K562 (cell line): ENCODE data around the gene RSPH9. TPM values are rescaled to one million over a fixed set of nuclear protein-coding genes. Genes with fewer than 3 reads are reported as not detected.
A peak's percentile ranks its signal among the peaks of the same experiment; 100 is the strongest.

Experiments
- ELF1 ChIP-seq: fragments of 200-800 bp; sonication (Bioruptor generic); IDR thresholded peaks from 2 replicates; pipeline ENCODE4 v1.6.1; 2016; ENCODE audit warnings: missing genetic modification characterization, missing compliant biosample characterization
- ESRRA ChIP-seq: fragments of 450-650 bp; IDR thresholded peaks from 2 replicates; pipeline ENCODE4 v1.6.1; 2014; ENCODE audit warnings: low read depth, mild to moderate bottlenecking, moderate library complexity, borderline replicate concordance
- FUS ChIP-seq: fragments of 200-400 bp; formaldehyde crosslinking; optimal IDR thresholded peaks from 2 replicates; pipeline ENCODE3; 2017; ENCODE audit warnings: low read depth, low read length
- HNRNPLL ChIP-seq: fragments of 200-400 bp; formaldehyde crosslinking; IDR thresholded peaks from 2 replicates; pipeline ENCODE4 v1.6.1; 2017; ENCODE audit warnings: low read length, low read depth, mild to moderate bottlenecking; ENCODE audit not compliant: poor library complexity, severe bottlenecking
- JUND ChIP-seq, 2 experiments: IDR thresholded peaks; 2 replicates in 1 of 2; 3 replicates in 1 of 2; pipeline ENCODE4 v1.6.1; 2011; ENCODE audit warnings: borderline replicate concordance in 2 of 2, low read depth in 2 of 2, low read length in 2 of 2, improper control_type of control experiment in 1 of 2, missing biosample characterization in 1 of 2, missing genetic modification characterization in 1 of 2, missing genetic modification reagents in 1 of 2
- KDM2B ChIP-seq: fragments of 250-450 bp; sonication (Bioruptor Pico); IDR thresholded peaks from 2 replicates; pipeline ENCODE4 v1.8.0; 2021; ENCODE audit warnings: mild to moderate bottlenecking, moderate library complexity
- KLF1 ChIP-seq: fragments of 450-650 bp; IDR thresholded peaks from 2 replicates; pipeline ENCODE4 v1.6.1; 2016; ENCODE audit warnings: missing genetic modification characterization, missing compliant biosample characterization
- MECOM ChIP-seq: fragments of 250-450 bp; sonication (Bioruptor Pico); IDR thresholded peaks from 2 replicates; pipeline ENCODE4 v1.8.0; 2022; ENCODE audit warnings: inconsistent platforms
- MEIS2 ChIP-seq: fragments of 450-650 bp; IDR thresholded peaks from 2 replicates; pipeline ENCODE4 v1.6.1; 2014; ENCODE audit warnings: mild to moderate bottlenecking; ENCODE audit not compliant: partially characterized antibody
- NCOA6 ChIP-seq: fragments of 450-650 bp; IDR thresholded peaks from 2 replicates; pipeline ENCODE4 v1.6.1; 2017; ENCODE audit warnings: mild to moderate bottlenecking
- NFATC3 ChIP-seq: fragments of 450-650 bp; IDR thresholded peaks from 2 replicates; pipeline ENCODE4 v1.6.1; 2017; ENCODE audit warnings: mild to moderate bottlenecking
- NFYB ChIP-seq: IDR thresholded peaks from 2 replicates; pipeline ENCODE4 v1.6.1; 2011; ENCODE audit warnings: mild to moderate bottlenecking, moderate library complexity; ENCODE audit not compliant: insufficient read length; ENCODE audit errors: extremely low read depth
- SAFB ChIP-seq: fragments of 200-400 bp; formaldehyde crosslinking; IDR thresholded peaks from 2 replicates; pipeline ENCODE4 v1.6.1; 2017; ENCODE audit warnings: low read depth, low read length, borderline replicate concordance
- TBL1XR1 ChIP-seq, 2 experiments: IDR thresholded peaks; 2 replicates each; pipeline ENCODE4 v1.6.1; 2012; ENCODE audit warnings: improper control_type of control experiment in 2 of 2, low read length in 2 of 2, mild to moderate bottlenecking in 1 of 2
- TEAD4 ChIP-seq, 2 experiments: sonication (generic) in 1 of 2; formaldehyde crosslinking in 1 of 2; IDR thresholded peaks; 2 replicates each; pipeline versions ENCODE4 v1.6.1 to v1.8.0; 2012 to 2022; ENCODE audit warnings: borderline replicate concordance in 1 of 2, inconsistent platforms in 1 of 2, low read length in 1 of 2, mild to moderate bottlenecking in 1 of 2, missing genetic modification reagents in 1 of 2
- WHSC1 ChIP-seq: IDR thresholded peaks from one replicate; pipeline ENCODE4 v1.6.1; 2012; ENCODE audit warnings: low read length, control low read depth, inconsistent platforms
- ZNF165 ChIP-seq: fragments of 250-450 bp; sonication (Bioruptor Pico); IDR thresholded peaks from 2 replicates; pipeline ENCODE4 v1.4.0; 2020; ENCODE audit warnings: borderline replicate concordance
- ZNF212 ChIP-seq: fragments of 450-650 bp; formaldehyde crosslinking; IDR thresholded peaks from 2 replicates; pipeline ENCODE4 v1.4.0; 2020; ENCODE audit warnings: mild to moderate bottlenecking
- ZNF507 ChIP-seq: conservative IDR thresholded peaks from 2 replicates; pipeline ENCODE4 v1.6.1; 2017; ENCODE audit warnings: missing genetic modification characterization, missing compliant biosample characterization
- polyA plus RNA-seq, 8 experiments: library from polyadenylated mRNA; depleted of rRNA in 4 of 8; stranded (reverse) in 5 of 8; unstranded in 3 of 8; fragments of >200 nt; fragmentation: Nextera tagmentation in 2 of 8; fragmentation: Illumina TruSeq in 1 of 8; extraction: Ambion mirVana in 2 of 8; extraction: Trizol in 1 of 8; gene quantifications; 2 replicates each; pipeline versions ENCODE4 v1.2.1 to v1.2.3, GENCODE V29; 2011 to 2014; ENCODE audit warnings: inconsistent platforms in 1 of 8, missing spikeins in 1 of 8
- total RNA-seq, 7 experiments: library from RNA; depleted of rRNA in 6 of 7; stranded (reverse); fragments of >200 nt in 6 of 7; fragmentation: Illumina TruSeq in 2 of 7; extraction: Trizol in 2 of 7; gene quantifications; 2 replicates each; pipeline versions ENCODE4 v1.2.1 to v1.2.3, GENCODE V29; 2011 to 2021; ENCODE audit warnings: low replicate concordance in 1 of 7
- TF ChIP-seq, protein P1 (sequence below), 2 experiments: fragments of 450-650 bp; IDR thresholded peaks; 2 replicates each; pipeline ENCODE4 v1.6.1; 2018; ENCODE audit warnings: mild to moderate bottlenecking in 2 of 2, low read depth in 1 of 2; ENCODE audit not compliant: partially characterized antibody in 2 of 2
- TF ChIP-seq, protein P2 (sequence below): fragments of 250-450 bp; sonication (Bioruptor Pico); IDR thresholded peaks from 2 replicates; pipeline ENCODE4 v1.5.0; 2021; ENCODE audit warnings: mild to moderate bottlenecking, borderline replicate concordance

Gene RSPH9
- total and polyA plus RNA-seq, 9 of the 15 experiments (the other 6 are each of a cell fraction or from before 2014, with no cell fraction given), result 0.05 to 0.60 (median 0.39) TPM; not detected in 6

DNA sequence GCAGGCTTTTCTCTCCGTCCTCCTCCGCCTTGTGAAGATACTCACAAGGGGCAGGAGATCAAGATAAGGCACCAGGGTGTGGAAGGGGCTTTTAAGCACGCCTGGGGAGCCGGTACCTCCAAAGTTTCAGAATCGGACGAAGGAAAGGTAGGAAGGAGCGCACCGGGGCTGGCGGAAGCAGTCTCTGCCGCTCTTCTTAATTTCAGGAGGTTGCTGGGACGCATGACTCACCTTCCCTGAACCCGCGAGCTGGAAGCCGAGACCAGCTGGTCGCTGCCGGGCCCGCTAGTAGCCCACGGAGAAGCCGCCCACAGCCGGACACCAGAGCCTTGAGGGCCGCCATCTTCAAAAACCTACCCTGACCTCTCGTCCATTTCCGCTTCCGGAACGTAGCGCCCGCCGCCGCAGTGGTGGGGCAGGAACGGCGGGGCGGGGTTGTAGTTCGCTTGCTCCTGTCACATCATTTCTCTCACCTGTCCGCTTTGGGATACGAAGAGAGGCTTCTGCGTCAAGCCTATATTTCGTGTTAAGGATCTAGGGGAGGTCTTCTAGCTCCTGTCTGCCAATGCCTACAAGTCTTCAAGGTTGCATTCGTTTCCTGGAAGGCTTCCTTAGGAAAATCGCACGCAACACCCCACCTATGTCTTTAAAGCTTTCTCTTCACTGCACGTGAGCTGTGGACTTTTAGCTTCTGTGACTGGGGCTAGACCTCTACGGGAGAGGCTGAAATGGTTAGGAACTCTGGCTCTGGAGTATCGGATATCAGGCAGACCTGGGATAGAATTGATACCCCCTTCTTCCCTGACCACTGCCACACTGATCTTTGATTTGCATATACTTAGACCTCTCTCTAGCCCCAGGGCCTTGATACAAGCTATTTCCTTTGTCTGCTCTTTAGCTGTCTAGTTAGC is 42.9 kb downstream of the RSPH9 start, which contains the start of gene MRPS18A (continued):
- TF ChIP-seq, protein P1, sequence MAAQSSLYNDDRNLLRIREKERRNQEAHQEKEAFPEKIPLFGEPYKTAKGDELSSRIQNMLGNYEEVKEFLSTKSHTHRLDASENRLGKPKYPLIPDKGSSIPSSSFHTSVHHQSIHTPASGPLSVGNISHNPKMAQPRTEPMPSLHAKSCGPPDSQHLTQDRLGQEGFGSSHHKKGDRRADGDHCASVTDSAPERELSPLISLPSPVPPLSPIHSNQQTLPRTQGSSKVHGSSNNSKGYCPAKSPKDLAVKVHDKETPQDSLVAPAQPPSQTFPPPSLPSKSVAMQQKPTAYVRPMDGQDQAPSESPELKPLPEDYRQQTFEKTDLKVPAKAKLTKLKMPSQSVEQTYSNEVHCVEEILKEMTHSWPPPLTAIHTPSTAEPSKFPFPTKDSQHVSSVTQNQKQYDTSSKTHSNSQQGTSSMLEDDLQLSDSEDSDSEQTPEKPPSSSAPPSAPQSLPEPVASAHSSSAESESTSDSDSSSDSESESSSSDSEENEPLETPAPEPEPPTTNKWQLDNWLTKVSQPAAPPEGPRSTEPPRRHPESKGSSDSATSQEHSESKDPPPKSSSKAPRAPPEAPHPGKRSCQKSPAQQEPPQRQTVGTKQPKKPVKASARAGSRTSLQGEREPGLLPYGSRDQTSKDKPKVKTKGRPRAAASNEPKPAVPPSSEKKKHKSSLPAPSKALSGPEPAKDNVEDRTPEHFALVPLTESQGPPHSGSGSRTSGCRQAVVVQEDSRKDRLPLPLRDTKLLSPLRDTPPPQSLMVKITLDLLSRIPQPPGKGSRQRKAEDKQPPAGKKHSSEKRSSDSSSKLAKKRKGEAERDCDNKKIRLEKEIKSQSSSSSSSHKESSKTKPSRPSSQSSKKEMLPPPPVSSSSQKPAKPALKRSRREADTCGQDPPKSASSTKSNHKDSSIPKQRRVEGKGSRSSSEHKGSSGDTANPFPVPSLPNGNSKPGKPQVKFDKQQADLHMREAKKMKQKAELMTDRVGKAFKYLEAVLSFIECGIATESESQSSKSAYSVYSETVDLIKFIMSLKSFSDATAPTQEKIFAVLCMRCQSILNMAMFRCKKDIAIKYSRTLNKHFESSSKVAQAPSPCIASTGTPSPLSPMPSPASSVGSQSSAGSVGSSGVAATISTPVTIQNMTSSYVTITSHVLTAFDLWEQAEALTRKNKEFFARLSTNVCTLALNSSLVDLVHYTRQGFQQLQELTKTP (IDR thresholded peaks at IDR 0.05; ENCODE audit: low read depth in 1 of 2, partially characterized antibody in 2 of 2), result peak in 1 of 2 experiments; percentile 66
- TF ChIP-seq FUS (no peak), ZNF165 (no peak), MECOM (no peak), HNRNPLL (peak; percentile 70), NFYB (no peak), NFATC3 (no peak), ZNF507 (tag) (no peak), KLF1 (no peak; the same call in 1 of the 2 replicates), TBL1XR1 (IDR thresholded peaks at IDR 0.05; ENCODE audit: low read length in 2 of 2) (no peak), NCOA6 (no peak), ZNF212 (CRISPR knock-in tag) (no peak), ESRRA (peak; percentile 59; the same call in 1 of the 2 replicates), ELF1 (tag) (peak; percentile 76; the same call in 1 of the 2 replicates), KDM2B (CRISPR knock-in tag) (no peak), SAFB (no peak), WHSC1 (no peak), JUND (IDR thresholded peaks at IDR 0.05; ENCODE audit: borderline replicate concordance, low read depth, low read length) (peak; percentile 62), JUND (tag; IDR thresholded peaks at IDR 0.05; ENCODE audit: borderline replicate concordance, low read depth, low read length) (no peak; the same call in 2 of the 3 replicates), TEAD4 (IDR thresholded peaks at IDR 0.05; ENCODE audit: low read length) (peak; percentile 19; the same call in 1 of the 2 replicates), TEAD4 (CRISPR knock-in tag; IDR thresholded peaks at IDR 0.05; ENCODE audit: borderline replicate concordance) (no peak), MEIS2 (peak; percentile 82)
- TF ChIP-seq, protein P2, sequence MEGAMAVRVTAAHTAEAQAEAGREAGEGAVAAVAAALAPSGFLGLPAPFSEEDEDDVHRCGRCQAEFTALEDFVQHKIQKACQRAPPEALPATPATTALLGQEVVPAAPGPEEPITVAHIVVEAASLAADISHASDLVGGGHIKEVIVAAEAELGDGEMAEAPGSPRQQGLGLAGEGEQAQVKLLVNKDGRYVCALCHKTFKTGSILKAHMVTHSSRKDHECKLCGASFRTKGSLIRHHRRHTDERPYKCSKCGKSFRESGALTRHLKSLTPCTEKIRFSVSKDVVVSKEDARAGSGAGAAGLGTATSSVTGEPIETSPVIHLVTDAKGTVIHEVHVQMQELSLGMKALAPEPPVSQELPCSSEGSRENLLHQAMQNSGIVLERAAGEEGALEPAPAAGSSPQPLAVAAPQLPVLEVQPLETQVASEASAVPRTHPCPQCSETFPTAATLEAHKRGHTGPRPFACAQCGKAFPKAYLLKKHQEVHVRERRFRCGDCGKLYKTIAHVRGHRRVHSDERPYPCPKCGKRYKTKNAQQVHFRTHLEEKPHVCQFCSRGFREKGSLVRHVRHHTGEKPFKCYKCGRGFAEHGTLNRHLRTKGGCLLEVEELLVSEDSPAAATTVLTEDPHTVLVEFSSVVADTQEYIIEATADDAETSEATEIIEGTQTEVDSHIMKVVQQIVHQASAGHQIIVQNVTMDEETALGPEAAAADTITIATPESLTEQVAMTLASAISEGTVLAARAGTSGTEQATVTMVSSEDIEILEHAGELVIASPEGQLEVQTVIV, result no peak
